Right atrium auricular region (tissue), 2 donors: ENCODE data around the gene GALNT16. TPM values are rescaled to one million over a fixed set of nuclear protein-coding genes. Genes with fewer than 3 reads are reported as not detected.
A peak's percentile ranks its signal among the peaks of the same experiment; 100 is the strongest.

Experiments used
- DNase-seq: peaks from one replicate; pipeline ENCODE4 v3.0.0-alpha.2; 2019; ENCODE audit warnings: low spot score
- H3K27ac ChIP-seq, 2 donors: fragments of 200-600 bp; sonication (generic); 1 replicate in 1 of 2; 2 replicates in 1 of 2; pipeline ENCODE4 v1.5.1; 2016 to 2019
- H3K27me3 ChIP-seq, 2 donors: fragments of 200-600 bp; sonication (generic); one replicate each; pipeline versions ENCODE4 v1.5.1 to v1.6.0; 2017 to 2019
- H3K36me3 ChIP-seq: fragments of 200-600 bp; sonication (generic); one replicate; pipeline ENCODE4 v1.5.1; 2016
- H3K4me1 ChIP-seq, 2 donors: fragments of 200-600 bp; sonication (generic); one replicate each; pipeline versions ENCODE4 v1.5.1 to v1.6.0; 2017 to 2019
- H3K4me3 ChIP-seq, 2 donors: fragments of 200-600 bp; sonication (generic); 1 replicate in 1 of 2; 2 replicates in 1 of 2; pipeline ENCODE4 v1.5.1; 2017 to 2019; ENCODE audit warnings: mild to moderate bottlenecking in 1 of 2, moderate library complexity in 1 of 2
- H3K9me3 ChIP-seq, 2 donors: fragments of 200-600 bp; sonication (generic); one replicate each; pipeline ENCODE4 v1.5.1; 2019
- total RNA-seq, 2 donors: library from RNA; depleted of rRNA; stranded (reverse); fragments of >200 nt; gene quantifications; one replicate each; pipeline ENCODE4 v1.1.0, GENCODE V29; 2016
- TF ChIP-seq, protein P1 (sequence below), 2 donors: fragments of 200-600 bp; sonication (generic); IDR thresholded peaks; one replicate each; pipeline ENCODE4 v1.5.1; 2019; ENCODE audit warnings: antibody characterized with exemption in 2 of 2

Gene GALNT16
- total RNA-seq, 2 donors from 2014 or later, result 17.9 to 56.8 TPM

DNA sequence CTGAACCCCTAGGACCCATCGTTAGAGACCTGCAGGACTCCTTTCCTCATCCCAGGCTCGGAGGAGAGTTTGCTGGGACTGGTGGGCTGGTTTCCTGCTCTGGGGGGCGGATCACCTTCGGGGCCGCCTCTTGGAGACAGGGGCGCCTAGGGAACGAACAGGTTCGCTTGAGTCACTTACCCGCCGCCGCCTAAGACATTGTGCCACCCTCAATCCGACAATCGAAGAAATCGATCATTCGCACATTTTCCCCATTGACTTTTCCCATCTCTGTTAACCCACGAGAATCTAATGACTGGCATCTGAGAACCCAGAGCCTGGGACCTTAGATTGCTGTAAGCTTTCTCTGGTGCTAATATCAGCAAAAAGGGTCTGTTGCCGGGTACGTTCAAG is 138.9 kb downstream of the GALNT16 start:
- DNase-seq, result no peak
- no peaks in the 10 kb centered on the region for H3K27me3 ChIP-seq
- TF ChIP-seq, protein P1, sequence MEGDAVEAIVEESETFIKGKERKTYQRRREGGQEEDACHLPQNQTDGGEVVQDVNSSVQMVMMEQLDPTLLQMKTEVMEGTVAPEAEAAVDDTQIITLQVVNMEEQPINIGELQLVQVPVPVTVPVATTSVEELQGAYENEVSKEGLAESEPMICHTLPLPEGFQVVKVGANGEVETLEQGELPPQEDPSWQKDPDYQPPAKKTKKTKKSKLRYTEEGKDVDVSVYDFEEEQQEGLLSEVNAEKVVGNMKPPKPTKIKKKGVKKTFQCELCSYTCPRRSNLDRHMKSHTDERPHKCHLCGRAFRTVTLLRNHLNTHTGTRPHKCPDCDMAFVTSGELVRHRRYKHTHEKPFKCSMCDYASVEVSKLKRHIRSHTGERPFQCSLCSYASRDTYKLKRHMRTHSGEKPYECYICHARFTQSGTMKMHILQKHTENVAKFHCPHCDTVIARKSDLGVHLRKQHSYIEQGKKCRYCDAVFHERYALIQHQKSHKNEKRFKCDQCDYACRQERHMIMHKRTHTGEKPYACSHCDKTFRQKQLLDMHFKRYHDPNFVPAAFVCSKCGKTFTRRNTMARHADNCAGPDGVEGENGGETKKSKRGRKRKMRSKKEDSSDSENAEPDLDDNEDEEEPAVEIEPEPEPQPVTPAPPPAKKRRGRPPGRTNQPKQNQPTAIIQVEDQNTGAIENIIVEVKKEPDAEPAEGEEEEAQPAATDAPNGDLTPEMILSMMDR (IDR thresholded peaks at IDR 0.05), result no peak
- H3K4me1 ChIP-seq, result peaks cover 0 to 48% of the 10 kb centered on the region in 2 donors
- peak overlapping the region; percentile 81 to 92 for H3K27ac ChIP-seq
- peak overlapping the region; percentile 93 to 98 for H3K4me3 ChIP-seq
- peaks cover 14% of the 10 kb centered on the region for H3K36me3 ChIP-seq
- H3K9me3 ChIP-seq, result no peaks in the 10 kb centered on the region

DNA sequence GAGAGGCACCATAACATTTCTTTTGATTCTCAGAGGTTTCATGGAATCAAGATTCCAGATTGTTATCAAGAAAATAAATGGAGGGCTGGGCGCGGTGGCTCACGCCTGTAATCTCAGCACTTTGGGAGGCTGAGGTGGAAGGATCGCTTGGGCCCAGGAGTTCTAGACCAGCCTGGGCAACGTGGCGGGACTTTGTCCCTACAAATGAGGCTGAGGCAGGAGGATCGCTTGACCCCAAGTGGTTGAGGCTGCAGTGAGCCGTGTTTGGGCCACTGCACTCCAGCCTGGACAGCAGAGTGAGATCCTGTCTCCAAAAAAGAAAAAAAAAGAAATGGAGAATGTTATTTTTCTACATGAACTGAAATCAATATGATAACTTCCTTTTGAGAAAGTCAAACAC is 139.8 kb downstream of the GALNT16 start:
- peak overlapping the region; percentile 93 to 98 for H3K4me3 ChIP-seq
- no peaks in the 10 kb centered on the region for H3K9me3 ChIP-seq
- peaks cover 4% of the 10 kb centered on the region for H3K36me3 ChIP-seq
- H3K4me1 ChIP-seq, result peaks cover 0 to 48% of the 10 kb centered on the region in 2 donors
- H3K27me3 ChIP-seq, result no peaks in the 10 kb centered on the region
- no peak overlapping the region for H3K27ac ChIP-seq
- TF ChIP-seq, protein P1 (IDR thresholded peaks at IDR 0.05), result no peak
- DNase-seq, result no peak

DNA sequence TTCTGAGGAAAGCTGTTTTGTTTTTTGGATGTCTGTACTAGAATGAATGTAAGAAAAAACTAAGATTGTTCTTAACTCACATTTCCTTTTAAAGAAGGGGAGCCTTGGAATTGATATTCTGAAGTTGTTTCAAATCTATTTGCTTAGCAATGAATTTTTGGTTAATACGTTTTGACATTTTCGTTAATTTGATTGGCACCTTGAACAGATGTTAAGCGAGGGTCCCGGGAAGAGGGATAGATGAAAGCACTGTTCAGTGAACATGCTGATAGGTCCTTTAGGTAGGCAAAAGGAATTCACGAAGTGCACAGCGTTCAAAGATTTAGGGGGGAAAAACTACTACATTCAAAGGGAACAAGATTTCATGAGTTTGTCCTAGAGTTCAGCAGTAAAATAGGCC is 140.2 kb downstream of the GALNT16 start:
- TF ChIP-seq, protein P1 (IDR thresholded peaks at IDR 0.05), result no peak
- Histone ChIP-seq H3K27ac (no peak overlapping the region), H3K4me3 (peak overlapping the region in 1 of 2 donors; percentile 93), H3K27me3 (no peaks in the 10 kb centered on the region), H3K36me3 (peaks cover under 1% of the 10 kb centered on the region), H3K4me1 (peaks cover 0 to 48% of the 10 kb centered on the region in 2 donors), H3K9me3 (no peaks in the 10 kb centered on the region)
- DNase-seq, result no peak

DNA sequence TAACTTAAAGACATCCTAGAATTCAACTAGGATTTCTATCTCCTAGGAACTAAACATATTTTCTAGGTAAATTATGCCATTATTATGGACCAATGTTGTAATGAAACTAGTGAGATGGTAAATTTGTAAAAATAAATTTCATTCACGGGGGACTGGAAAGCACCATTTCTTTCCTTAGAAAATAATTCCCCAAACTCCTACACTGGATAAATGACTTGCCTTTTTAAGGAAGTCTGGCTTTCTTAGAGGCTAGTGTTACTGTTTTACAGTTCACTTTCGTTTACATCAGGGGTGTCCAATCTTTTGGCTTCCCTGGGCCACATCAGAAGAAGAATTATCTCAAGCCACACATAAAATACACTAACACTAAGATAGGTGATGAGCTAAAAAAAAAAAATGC is 141.9 kb downstream of the GALNT16 start:
- Histone ChIP-seq H3K27me3 (no peaks in the 10 kb centered on the region), H3K27ac (no peak overlapping the region), H3K4me3 (no peak overlapping the region), H3K4me1 (peaks cover 0 to 46% of the 10 kb centered on the region in 2 donors), H3K36me3 (no peaks in the 10 kb centered on the region), H3K9me3 (no peaks in the 10 kb centered on the region)
- no peak for DNase-seq
- TF ChIP-seq, protein P1 (IDR thresholded peaks at IDR 0.05), result no peak

DNA sequence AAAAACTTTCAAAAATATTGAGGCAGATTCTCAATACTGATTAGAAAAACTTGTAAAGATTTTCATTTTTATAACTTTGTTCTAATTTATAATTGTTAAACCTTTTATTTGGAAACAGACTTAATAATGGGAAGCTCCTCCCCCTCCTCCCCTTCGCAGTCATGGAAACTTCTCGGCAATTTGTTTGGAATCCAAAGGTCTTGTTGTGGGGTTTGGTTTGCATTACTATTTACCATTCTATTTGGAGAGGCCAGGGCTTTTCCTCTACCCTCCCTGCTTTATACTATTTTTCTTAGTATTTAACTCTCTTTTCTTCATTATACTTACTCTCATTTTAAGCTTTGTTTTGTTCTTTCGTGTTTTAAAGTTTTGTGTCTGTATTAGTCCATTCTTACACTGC is 144.5 kb downstream of the GALNT16 start:
- TF ChIP-seq, protein P1 (IDR thresholded peaks at IDR 0.05), result no peak
- H3K36me3 ChIP-seq, result no peaks in the 10 kb centered on the region
- DNase-seq, result no peak
- H3K4me1 ChIP-seq, result peaks cover 0 to 32% of the 10 kb centered on the region in 2 donors
- no peak overlapping the region for H3K4me3 ChIP-seq
- H3K27me3 ChIP-seq, result no peaks in the 10 kb centered on the region
- H3K9me3 ChIP-seq, result no peaks in the 10 kb centered on the region
- no peak overlapping the region for H3K27ac ChIP-seq

DNA sequence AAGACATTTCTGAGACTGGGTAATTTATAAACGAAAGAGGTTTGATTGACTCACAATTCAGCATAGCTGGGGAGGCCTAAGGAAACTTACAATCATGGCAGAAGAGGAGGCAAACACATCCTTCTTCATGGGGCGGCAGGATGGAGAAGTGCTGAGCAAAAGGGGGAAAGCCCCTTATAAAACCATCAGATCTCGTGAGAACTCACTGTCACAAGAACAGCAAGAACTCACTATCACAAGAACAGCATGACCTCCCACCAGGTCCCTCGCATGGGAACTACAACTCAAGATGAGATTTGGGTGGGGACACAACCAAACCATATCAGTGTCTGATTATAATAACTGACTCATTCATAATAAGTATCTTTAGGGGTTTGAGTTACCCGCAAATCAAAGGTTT is 144.9 kb downstream of the GALNT16 start:
- no peak overlapping the region for H3K4me3 ChIP-seq
- DNase-seq, result no peak
- no peaks in the 10 kb centered on the region for H3K9me3 ChIP-seq
- TF ChIP-seq, protein P1 (IDR thresholded peaks at IDR 0.05), result no peak
- H3K36me3 ChIP-seq, result no peaks in the 10 kb centered on the region
- no peaks in the 10 kb centered on the region for H3K27me3 ChIP-seq
- no peak overlapping the region for H3K27ac ChIP-seq
- peaks cover 0 to 28% of the 10 kb centered on the region in 2 donors for H3K4me1 ChIP-seq
